22Rv1 (cell line): ENCODE results near the gene FCHSD2.

Experiments
- CTCF ChIP-seq: fragments of 450-650 bp; IDR thresholded peaks from 2 replicates; pipeline ENCODE4 v1.5.1; 2017; ENCODE audit warnings: mild to moderate bottlenecking
- ZFX ChIP-seq: fragments of 450-650 bp; IDR thresholded peaks from 2 replicates; pipeline ENCODE4 v1.6.1; 2017; ENCODE audit warnings: antibody characterized with exemption, borderline replicate concordance

GRCh38 chr11:73029403-73029802 is 112.7 kb downstream of the FCHSD2 start:
- TF ChIP-seq CTCF (no peak), ZFX (no peak)
